GM23338 (cell line): ENCODE measurements around the gene CYSTM1. TPM values are rescaled to one million over a fixed set of nuclear protein-coding genes. Genes with fewer than 3 reads are reported as not detected.

Source experiments
- ATAC-seq: fragments of 200-7000 bp; cut with Tn5 transposase; 3 replicates; pipeline ENCODE4 v1.9.1; 2020
- DNase-seq: peaks from one replicate; pipeline ENCODE4 v3.0.0-alpha.2; 2015; ENCODE audit warnings: low spot score
- H2AFZ ChIP-seq: fragments of 200-600 bp; sonication (generic); 2 replicates; pipeline ENCODE4 v1.8.0; 2016; ENCODE audit warnings: antibody characterized with exemption, mild to moderate bottlenecking, moderate library complexity
- H3F3A ChIP-seq: fragments of 200-600 bp; sonication (generic); replicated peaks from 2 replicates; pipeline ENCODE4 v1.8.0; 2017; ENCODE audit warnings: antibody characterized with exemption, mixed run types, low read depth
- H3K27ac ChIP-seq: fragments of 200-600 bp; sonication (generic); 2 replicates; pipeline ENCODE4 v1.6.1; 2016; ENCODE audit warnings: low read depth
- H3K27me3 ChIP-seq: fragments of 200-600 bp; sonication (generic); 2 replicates; pipeline ENCODE4 v1.8.0; 2016; ENCODE audit warnings: mild to moderate bottlenecking, mixed run types, moderate library complexity; ENCODE audit not compliant: insufficient read depth
- H3K36me3 ChIP-seq: fragments of 200-600 bp; sonication (generic); 2 replicates; pipeline ENCODE4 v1.8.0; 2016; ENCODE audit warnings: mild to moderate bottlenecking; ENCODE audit not compliant: insufficient read depth
- H3K4me1 ChIP-seq: fragments of 200-600 bp; sonication (generic); 2 replicates; pipeline ENCODE4 v1.8.0; 2016; ENCODE audit warnings: mild to moderate bottlenecking, moderate library complexity; ENCODE audit not compliant: insufficient read depth
- H3K4me2 ChIP-seq: fragments of 200-600 bp; sonication (generic); 2 replicates; pipeline ENCODE4 v1.7.1; 2017; ENCODE audit warnings: mixed run types
- H3K4me3 ChIP-seq: fragments of 200-600 bp; sonication (generic); 2 replicates; pipeline ENCODE4 v1.6.1; 2016; ENCODE audit warnings: mixed run types
- H3K79me2 ChIP-seq: fragments of 200-600 bp; sonication (generic); replicated peaks from 2 replicates; pipeline ENCODE4 v1.8.0; 2017; ENCODE audit warnings: mild to moderate bottlenecking; ENCODE audit not compliant: insufficient read depth
- H3K9me2 ChIP-seq: fragments of 200-600 bp; sonication (generic); 2 replicates; pipeline ENCODE4 v1.8.0; 2017; ENCODE audit not compliant: insufficient read depth
- H4K20me1 ChIP-seq: fragments of 200-600 bp; sonication (generic); replicated peaks from 2 replicates; pipeline ENCODE4 v1.8.0; 2017; ENCODE audit warnings: mild to moderate bottlenecking; ENCODE audit not compliant: insufficient read depth
- H3K27ac Mint-ChIP-seq: 2 replicates; pipeline ENCODE4 v1.8.0; 2020; ENCODE audit warnings: inconsistent platforms, mild to moderate bottlenecking, moderate library complexity, mixed read lengths
- H3K27me3 Mint-ChIP-seq: 3 replicates; pipeline ENCODE4 v1.8.0; 2022; ENCODE audit warnings: low read depth, mild to moderate bottlenecking, moderate library complexity, mixed read lengths, inconsistent platforms; ENCODE audit not compliant: insufficient read depth, poor library complexity
- H3K36me3 Mint-ChIP-seq: 3 replicates; pipeline ENCODE4 v1.8.0; 2021; ENCODE audit warnings: low read depth, mild to moderate bottlenecking, inconsistent platforms, moderate library complexity, mixed read lengths
- H3K4me1 Mint-ChIP-seq: 3 replicates; pipeline ENCODE4 v1.8.0; 2020; ENCODE audit warnings: mild to moderate bottlenecking, inconsistent platforms, mixed read lengths
- H3K4me3 Mint-ChIP-seq: 3 replicates; pipeline ENCODE4 v1.8.0; 2021; ENCODE audit warnings: moderate library complexity, mild to moderate bottlenecking, inconsistent platforms, mixed read lengths
- H3K9me3 Mint-ChIP-seq: 3 replicates; pipeline ENCODE4 v1.8.0; 2020; ENCODE audit warnings: moderate library complexity, mild to moderate bottlenecking, inconsistent platforms, mixed read lengths
- CREB1 ChIP-seq: fragments of 250-450 bp; sonication (Bioruptor Pico); IDR thresholded peaks from 2 replicates; pipeline ENCODE4 v1.5.0; 2020; ENCODE audit warnings: low read depth, mild to moderate bottlenecking, moderate library complexity
- ETS1 ChIP-seq: IDR thresholded peaks from 2 replicates; pipeline ENCODE4 v1.6.1; 2016; ENCODE audit warnings: antibody characterized with exemption
- EZH2 ChIP-seq: fragments of 200-600 bp; sonication (generic); IDR thresholded peaks from one replicate; pipeline ENCODE4 v1.8.0; 2017; ENCODE audit warnings: antibody characterized with exemption, mild to moderate bottlenecking, low read depth; ENCODE audit not compliant: unreplicated experiment
- EZH2phosphoT487 ChIP-seq: fragments of 200-600 bp; sonication (generic); IDR thresholded peaks from one replicate; pipeline ENCODE4 v1.8.1; 2018; ENCODE audit warnings: antibody characterized with exemption; ENCODE audit not compliant: unreplicated experiment
- JUNB ChIP-seq: IDR thresholded peaks from one replicate; pipeline ENCODE4 v1.6.1; 2016; ENCODE audit warnings: antibody characterized with exemption; ENCODE audit not compliant: unreplicated experiment
- NANOG ChIP-seq: IDR thresholded peaks from 2 replicates; pipeline ENCODE4 v1.6.1; 2016; ENCODE audit warnings: antibody characterized with exemption, borderline replicate concordance
- POLR2AphosphoS5 ChIP-seq: IDR thresholded peaks from 2 replicates; pipeline ENCODE4 v1.6.1; 2016; ENCODE audit warnings: antibody characterized with exemption, low read depth
- REST ChIP-seq: IDR thresholded peaks from one replicate; pipeline ENCODE4 v1.6.1; 2018; ENCODE audit warnings: antibody characterized with exemption; ENCODE audit not compliant: unreplicated experiment
- STAT1 ChIP-seq: IDR thresholded peaks from one replicate; pipeline ENCODE4 v1.6.1; 2016; ENCODE audit warnings: antibody characterized with exemption; ENCODE audit not compliant: unreplicated experiment
- ZNF114 ChIP-seq: fragments of 250-450 bp; sonication (Bioruptor Pico); IDR thresholded peaks from 2 replicates; pipeline ENCODE4 v1.5.0; 2020; ENCODE audit warnings: mild to moderate bottlenecking, moderate library complexity
- ZNF331 ChIP-seq: fragments of 250-450 bp; sonication (Bioruptor Pico); IDR thresholded peaks from 2 replicates; pipeline ENCODE4 v1.5.0; 2020; ENCODE audit warnings: low read depth, mild to moderate bottlenecking, moderate library complexity
- ZNF462 ChIP-seq: fragments of 250-450 bp; sonication (Bioruptor Pico); IDR thresholded peaks from 2 replicates; pipeline ENCODE4 v1.5.0; 2020; ENCODE audit warnings: mild to moderate bottlenecking, moderate library complexity
- polyA plus RNA-seq: library from polyadenylated mRNA; unstranded; fragments of >200 nt; fragmentation: Nextera tagmentation; extraction: Ambion mirVana; gene quantifications from 2 replicates; pipeline ENCODE4 v1.2.1, GENCODE V29; 2016
- total RNA-seq: library from RNA; depleted of rRNA; stranded (reverse); fragments of >200 nt; shearing (Covaris generic); gene quantifications from 2 replicates; pipeline ENCODE4 v1.2.3, GENCODE V29; 2014
- TF ChIP-seq, protein P1 (sequence below), 2 experiments: fragments of 200-600 bp in 1 of 2; sonication (generic) in 1 of 2; conservative IDR thresholded peaks; 2 replicates each; pipeline versions ENCODE4 v1.5.1 to v1.6.1; 2016 to 2017; ENCODE audit warnings: antibody characterized with exemption in 2 of 2, low read depth in 2 of 2, mild to moderate bottlenecking in 2 of 2, moderate library complexity in 1 of 2

CYSTM1 gene
- total and polyA plus RNA-seq, 2 experiments from 2014 or later, result 14.4 to 46.0 TPM

- Mint-ChIP-seq H3K9me3 (no peaks in the 10 kb centered on the region), H3K27ac (no peak overlapping the region), H3K4me3 (no peak overlapping the region), H3K4me1 (peaks cover 23% of the 10 kb centered on the region), H3K36me3 (no peaks in the 10 kb centered on the region), H3K27me3 (no peaks in the 10 kb centered on the region)
- peaks cover 22% of the 10 kb centered on the region for H3K4me1 ChIP-seq
- ATAC-seq (no peak), DNase-seq (no peak)
- no peak overlapping the region for H2AFZ ChIP-seq
- no peaks in the 10 kb centered on the region for H3K9me2 ChIP-seq
- H3K27me3 ChIP-seq, result no peaks in the 10 kb centered on the region
- H3K36me3 ChIP-seq, result no peaks in the 10 kb centered on the region
- no peak overlapping the region for H3K4me3 ChIP-seq
- no peak overlapping the region for H3K4me2 ChIP-seq
- no peaks in the 10 kb centered on the region for H4K20me1 ChIP-seq
- H3K79me2 ChIP-seq, result no peaks in the 10 kb centered on the region
- H3F3A ChIP-seq, result no peaks in the 10 kb centered on the region
- H3K27ac ChIP-seq, result no peak overlapping the region
- TF ChIP-seq CREB1 (CRISPR knock-in tag) (no peak), ZNF331 (CRISPR knock-in tag) (no peak), EZH2 (no peak), NANOG (no peak), JUNB (no peak), EZH2phosphoT487 (no peak), REST (no peak), STAT1 (no peak), ZNF462 (no peak), POLR2AphosphoS5 (no peak), ETS1 (no peak), ZNF114 (CRISPR knock-in tag) (no peak)
- TF ChIP-seq, protein P1, sequence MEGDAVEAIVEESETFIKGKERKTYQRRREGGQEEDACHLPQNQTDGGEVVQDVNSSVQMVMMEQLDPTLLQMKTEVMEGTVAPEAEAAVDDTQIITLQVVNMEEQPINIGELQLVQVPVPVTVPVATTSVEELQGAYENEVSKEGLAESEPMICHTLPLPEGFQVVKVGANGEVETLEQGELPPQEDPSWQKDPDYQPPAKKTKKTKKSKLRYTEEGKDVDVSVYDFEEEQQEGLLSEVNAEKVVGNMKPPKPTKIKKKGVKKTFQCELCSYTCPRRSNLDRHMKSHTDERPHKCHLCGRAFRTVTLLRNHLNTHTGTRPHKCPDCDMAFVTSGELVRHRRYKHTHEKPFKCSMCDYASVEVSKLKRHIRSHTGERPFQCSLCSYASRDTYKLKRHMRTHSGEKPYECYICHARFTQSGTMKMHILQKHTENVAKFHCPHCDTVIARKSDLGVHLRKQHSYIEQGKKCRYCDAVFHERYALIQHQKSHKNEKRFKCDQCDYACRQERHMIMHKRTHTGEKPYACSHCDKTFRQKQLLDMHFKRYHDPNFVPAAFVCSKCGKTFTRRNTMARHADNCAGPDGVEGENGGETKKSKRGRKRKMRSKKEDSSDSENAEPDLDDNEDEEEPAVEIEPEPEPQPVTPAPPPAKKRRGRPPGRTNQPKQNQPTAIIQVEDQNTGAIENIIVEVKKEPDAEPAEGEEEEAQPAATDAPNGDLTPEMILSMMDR (conservative IDR thresholded peaks at IDR 0.05; ENCODE audit: low read depth in 2 of 2), result no peak
These were observed 15.2 kb downstream of the CYSTM1 start for GRCh38 chr5:140189977-140190871.
